D721Med (cell line): ENCODE data around the gene SPTSSA.

ENCODE experiments used
- DNase-seq: peaks from one replicate; pipeline ENCODE4 v3.0.0; 2011; ENCODE audit warnings: low spot score; ENCODE audit not compliant: insufficient read length
- FAIRE-seq: peaks from 2 replicates; lab custom pipeline; 2011; peaks lifted over from hg19 to GRCh38; lab: Jason Lieb, UNC
- TF ChIP-seq, protein P1 (sequence below): IDR thresholded peaks from 2 replicates; pipeline ENCODE4 v1.5.1; 2012; ENCODE audit warnings: mild to moderate bottlenecking, control low read depth; ENCODE audit not compliant: insufficient read depth; ENCODE audit errors: missing control alignments

SPTSSA gene

DNA sequence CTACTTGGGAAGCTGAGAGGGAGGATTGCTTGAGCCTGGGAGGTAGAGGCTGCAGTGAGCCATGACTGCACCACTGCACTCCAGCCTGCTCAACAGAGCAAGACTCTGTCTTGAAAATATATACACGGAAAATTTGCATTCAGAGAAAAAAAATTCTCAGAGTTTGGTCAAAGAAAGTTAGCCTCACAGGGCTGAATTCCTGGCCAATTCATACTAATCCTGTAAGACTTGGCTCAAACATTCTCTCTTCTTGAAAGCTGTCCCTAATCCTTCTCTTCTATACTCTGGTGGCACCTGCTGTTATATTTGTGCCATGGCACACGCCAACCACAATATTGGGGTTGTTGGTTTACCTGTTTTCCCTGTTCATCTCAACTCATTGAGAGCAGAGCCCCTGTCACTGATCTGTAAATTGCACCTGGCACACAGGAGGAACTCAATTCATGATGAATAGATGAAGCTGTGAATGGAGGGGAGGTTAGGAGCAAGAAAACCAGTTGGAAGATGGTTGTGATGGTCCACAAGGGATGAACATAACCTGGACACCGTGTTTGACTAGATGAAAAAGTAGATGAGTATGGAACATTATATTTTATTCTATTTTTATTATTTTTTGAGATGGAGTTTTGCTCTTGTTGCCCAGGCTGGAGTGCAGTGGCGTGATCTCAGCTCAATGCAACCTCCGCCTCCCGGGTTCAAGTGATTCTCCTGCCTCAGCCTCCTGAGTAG lies 36.8 kb upstream of the SPTSSA start:
- DNase-seq (no peak), FAIRE-seq (no peak)
- TF ChIP-seq, protein P1, sequence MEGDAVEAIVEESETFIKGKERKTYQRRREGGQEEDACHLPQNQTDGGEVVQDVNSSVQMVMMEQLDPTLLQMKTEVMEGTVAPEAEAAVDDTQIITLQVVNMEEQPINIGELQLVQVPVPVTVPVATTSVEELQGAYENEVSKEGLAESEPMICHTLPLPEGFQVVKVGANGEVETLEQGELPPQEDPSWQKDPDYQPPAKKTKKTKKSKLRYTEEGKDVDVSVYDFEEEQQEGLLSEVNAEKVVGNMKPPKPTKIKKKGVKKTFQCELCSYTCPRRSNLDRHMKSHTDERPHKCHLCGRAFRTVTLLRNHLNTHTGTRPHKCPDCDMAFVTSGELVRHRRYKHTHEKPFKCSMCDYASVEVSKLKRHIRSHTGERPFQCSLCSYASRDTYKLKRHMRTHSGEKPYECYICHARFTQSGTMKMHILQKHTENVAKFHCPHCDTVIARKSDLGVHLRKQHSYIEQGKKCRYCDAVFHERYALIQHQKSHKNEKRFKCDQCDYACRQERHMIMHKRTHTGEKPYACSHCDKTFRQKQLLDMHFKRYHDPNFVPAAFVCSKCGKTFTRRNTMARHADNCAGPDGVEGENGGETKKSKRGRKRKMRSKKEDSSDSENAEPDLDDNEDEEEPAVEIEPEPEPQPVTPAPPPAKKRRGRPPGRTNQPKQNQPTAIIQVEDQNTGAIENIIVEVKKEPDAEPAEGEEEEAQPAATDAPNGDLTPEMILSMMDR = peak; percentile 93

DNA sequence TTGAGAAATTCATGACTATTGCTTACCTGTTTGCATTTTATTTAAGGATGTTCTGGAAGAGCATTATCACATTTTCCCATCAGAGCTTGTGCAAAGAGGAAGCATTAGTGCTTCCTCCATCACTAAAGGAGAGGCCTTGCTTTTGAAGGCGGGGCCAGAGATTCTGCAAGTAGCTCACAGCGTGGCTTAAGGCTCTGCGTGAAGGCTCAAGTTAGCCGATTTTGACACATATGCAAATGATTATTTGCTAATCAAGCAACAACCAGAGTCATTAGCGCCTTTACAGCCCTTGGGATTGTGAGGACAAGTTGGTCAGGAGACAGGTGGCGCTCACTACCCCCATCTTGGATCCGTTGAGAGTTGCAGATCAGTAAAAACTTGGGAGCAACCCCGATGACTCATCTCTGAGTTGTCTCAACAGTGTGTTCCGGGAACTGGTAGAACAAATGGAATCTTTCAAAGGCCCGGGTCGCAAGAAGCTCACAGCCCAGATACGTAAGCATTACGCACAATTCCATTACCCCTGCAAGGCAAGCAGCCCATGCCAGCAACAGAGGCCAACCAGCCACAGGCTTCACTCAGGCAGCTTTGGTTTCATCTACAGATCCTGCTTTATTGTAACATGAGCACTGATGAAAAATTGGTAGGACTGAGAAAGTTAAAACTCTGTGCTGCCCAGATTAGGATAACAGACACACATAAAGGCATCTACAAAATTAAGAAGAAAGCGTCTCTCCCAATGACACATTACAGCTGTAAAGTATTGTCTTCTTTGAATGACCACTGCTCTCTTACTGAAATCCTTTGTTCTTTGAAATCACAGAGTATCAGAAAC lies 34.9 kb upstream of the SPTSSA start:
- DNase-seq (no peak), FAIRE-seq (no peak)
- TF ChIP-seq, protein P1 = no peak

DNA sequence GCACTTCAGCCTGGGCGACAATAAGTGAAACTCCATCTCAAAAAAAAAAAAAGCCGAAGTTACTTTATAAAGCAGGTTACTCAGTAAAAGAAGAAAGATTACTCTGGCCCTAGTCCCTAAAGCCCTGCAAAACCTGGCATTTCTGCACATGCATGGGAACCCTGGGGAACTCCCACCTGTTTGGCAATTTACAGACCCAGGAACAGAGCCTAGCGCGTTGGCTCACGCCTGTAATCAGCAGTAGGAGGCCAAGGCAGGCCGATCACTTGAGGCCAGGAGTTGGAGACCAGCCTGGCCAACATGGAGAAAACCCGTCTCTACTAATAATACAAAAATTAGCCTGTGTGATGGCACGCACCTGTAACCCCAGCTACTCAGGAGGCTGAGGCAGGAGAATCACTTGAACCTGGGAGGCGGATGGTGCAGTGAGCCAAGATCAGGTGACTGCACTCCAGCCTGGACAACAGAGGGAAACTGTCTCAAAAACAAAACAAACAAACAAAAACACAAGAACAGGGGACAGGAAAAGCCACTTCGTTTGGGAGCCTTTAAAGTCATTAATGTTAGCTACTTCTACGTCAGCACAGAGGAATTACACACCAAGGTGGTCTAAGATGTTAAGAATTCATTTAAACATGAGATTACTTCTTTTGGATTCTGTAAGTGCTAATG lies 34.1 kb upstream of the SPTSSA start:
- DNase-seq (no peak), FAIRE-seq (no peak)
- TF ChIP-seq, protein P1 = no peak

DNA sequence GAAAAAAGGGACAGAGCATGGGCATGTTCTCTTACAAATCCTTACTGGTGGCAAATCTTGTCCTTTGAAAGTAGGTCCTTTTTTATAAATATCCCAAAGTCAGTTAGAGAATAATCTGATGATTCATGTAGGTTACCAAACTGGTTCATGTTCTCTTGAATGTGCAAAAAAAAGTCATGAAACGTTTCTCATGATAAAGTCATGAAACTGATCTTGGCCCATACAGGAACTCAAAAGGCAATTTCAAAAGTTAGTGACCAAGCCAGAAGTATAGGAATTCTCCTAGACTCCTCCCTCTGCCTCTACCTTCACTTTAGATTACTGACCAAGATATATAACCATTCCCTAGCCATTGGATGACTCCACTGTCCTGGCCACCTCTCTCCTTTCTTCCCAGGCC lies 27.3 kb upstream of the SPTSSA start:
- TF ChIP-seq, protein P1 = no peak
- no peak for DNase-seq
- FAIRE-seq = no peak

DNA sequence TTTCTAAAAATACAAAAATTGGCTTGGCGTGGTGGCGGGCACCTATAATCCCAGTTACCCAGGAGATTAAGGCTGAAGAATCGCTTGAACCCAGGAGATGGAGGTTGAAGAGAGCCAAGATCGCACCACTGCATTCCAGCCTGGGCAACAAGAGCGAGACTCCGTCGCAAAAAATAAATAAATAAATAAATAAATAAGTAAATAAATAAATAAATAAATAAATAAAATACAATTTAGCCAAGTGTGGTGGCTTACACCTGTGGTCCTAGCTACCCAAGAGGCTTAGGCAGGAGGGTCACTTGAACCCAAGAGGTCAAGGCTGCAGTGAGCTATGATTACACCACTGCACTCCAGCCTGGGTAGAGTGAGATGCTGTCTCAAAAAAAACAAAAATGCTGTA lies 26.5 kb upstream of the SPTSSA start:
- DNase-seq (no peak), FAIRE-seq (no peak)
- TF ChIP-seq, protein P1 = no peak

DNA sequence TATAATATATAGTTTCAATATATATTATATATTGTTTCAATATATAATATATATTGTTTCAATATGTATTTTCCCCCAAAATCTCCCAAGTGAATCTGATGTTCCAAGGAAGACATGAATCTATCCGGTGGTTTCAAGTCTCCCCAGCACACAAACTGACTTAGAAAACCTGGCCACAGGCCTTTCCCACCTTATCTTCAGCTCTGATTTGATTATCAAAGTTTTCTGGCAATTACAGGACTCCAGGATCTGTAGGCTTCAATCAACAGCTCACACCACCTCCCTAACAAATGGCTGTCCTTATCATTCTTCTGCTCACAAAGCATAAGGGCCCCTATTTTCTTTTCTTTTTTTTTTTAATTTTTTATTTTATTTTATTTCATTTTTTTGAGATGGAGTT lies 22.7 kb upstream of the SPTSSA start:
- TF ChIP-seq, protein P1 = no peak
- FAIRE-seq = no peak
- no peak for DNase-seq
